Stimulated activated CD4-positive, alpha-beta T cell treated with anti-CD3 and anti-CD28 coated beads, Interleukin-15, amount 100 ng/mL, for 1 hour (primary cell): Measurements from ENCODE around the gene GPHN.

Experiments
- DNase-seq, 2 donors: peaks; one replicate each; pipeline ENCODE4 v3.0.0-alpha.2; 2020; ENCODE audit warnings: low read depth in 1 of 2, low spot score in 1 of 2

The GPHN gene

GRCh38 chr14:66596241-66596985 lies 88.5 kb downstream of the GPHN start:
- DNase-seq, result no peak

GRCh38 chr14:66600416-66600815 lies 92.5 kb downstream of the GPHN start:
- DNase-seq, result no peak

GRCh38 chr14:66601932-66602578 lies 94.1 kb downstream of the GPHN start:
- no peak for DNase-seq

DNA sequence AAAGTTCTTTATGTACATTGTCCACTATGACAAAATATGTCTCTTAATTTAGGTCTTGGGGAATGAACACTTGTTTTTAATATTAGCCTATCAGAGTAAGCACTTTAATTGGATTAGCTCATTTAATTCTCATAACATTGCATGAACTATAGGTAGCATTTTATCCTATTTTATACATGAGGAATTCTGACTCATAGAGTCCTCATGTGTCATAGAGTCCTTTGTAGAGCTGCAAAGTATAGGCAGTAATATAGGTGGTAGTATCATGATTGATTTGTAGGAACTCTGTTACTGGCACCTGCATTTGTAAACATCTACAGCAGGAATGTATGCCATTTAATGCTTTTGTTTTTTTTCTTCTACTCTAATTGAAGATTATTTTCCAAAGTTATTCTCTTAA lies 96.0 kb downstream of the GPHN start:
- no peak for DNase-seq

GRCh38 chr14:66606826-66607225 lies 98.9 kb downstream of the GPHN start:
- DNase-seq, result no peak

- DNase-seq, result no peak
These were observed 102.2 kb downstream of the GPHN start for GRCh38 chr14:66610154-66610563.

DNA sequence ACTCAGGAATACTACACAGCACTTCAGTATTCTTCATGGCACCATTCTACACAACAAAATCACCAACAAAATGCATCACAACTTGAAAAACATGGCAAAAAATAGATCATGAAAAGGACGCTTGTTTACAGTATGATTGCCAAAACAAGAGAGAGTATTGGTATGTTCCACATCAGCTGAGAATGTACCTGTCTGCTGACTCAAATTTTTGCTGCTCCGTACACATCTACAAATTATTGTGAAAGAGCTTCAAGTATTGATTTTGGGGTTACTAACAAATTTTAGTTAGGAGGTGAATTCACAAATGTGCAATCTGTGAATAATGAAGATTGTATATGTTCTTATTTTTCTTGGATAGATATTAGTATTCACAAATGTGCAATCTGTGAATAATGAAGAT lies 105.4 kb downstream of the GPHN start:
- DNase-seq, result no peak

- DNase-seq, result no peak
These were observed 112.0 kb downstream of the GPHN start for GRCh38 chr14:66619952-66620351.

- DNase-seq, result no peak
These were observed 115.9 kb downstream of the GPHN start for GRCh38 chr14:66623838-66624237.

DNA sequence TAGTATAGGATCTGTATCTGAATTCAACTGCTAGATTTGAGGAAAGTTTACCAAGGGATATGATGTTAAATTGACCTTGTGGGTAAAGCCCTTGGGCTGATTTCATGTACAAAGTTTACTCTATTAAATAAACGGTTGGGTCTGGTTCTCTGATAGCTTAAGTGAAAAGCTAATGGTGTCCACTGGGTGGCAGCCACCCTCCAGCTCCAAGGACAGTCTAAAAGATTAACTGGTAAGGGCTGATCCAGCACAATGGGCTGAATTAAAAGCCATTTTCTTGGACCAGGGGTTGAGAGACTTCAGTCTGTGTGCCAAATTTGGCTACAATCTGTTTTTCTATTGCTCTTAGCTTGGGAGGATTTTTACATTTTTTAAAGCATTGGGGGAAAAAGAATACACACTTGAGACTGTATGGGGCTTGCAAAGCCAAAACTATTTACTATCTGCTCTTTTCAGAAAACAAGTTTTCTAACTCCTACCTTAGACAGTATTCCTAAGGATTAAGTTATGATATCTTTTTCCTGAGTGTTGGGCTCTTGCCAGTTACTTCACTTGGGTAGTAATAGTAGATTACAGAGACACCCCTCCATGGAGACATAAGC lies 116.5 kb downstream of the GPHN start:
- DNase-seq, result peak in 1 of 2 donors; percentile 20

- DNase-seq, result no peak
These were observed 120.7 kb downstream of the GPHN start for GRCh38 chr14:66628636-66629035.

DNA sequence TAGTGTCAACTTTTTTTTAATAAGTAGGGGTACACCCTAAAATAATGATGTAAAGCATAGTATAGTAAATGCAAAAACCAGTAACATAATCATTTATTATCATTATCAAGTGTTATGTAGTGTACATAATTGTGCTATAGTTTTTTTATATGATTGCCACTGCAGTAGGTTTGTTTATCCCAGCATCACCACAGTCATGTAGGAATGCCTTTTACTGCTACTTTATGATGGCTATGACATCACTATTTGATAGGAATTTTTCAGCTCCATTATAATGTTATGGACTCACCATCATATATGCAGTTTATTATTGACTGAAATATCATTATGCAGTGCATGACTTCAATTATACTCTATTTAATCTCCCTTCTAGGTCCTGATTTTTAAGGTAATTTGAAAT lies 121.6 kb downstream of the GPHN start:
- DNase-seq, result no peak

- DNase-seq, result no peak
These were observed 126.9 kb downstream of the GPHN start for GRCh38 chr14:66634876-66635275.

DNA sequence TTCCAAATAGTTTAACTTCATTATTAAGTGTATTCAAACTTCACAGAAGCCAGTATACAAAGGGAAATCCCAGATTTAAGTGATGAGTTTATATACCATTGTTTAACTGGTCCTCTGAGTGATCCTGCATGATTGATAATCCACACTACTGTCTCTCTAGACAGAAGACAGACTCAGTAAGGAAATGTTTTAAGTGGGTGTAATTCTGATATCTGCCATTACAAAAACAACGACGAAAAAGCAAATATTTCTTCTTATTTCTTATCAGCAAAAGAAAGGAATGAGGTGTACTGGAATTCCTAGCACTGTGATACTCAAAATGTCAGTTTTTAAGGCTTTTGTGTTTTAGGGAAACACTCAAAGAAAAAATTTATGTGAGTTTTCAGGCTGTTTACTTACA lies 127.5 kb downstream of the GPHN start:
- no peak for DNase-seq

- no peak for DNase-seq
These were observed 128.3 kb downstream of the GPHN start for GRCh38 chr14:66636240-66636639.

GRCh38 chr14:66638689-66639088 lies 130.7 kb downstream of the GPHN start:
- no peak for DNase-seq

GRCh38 chr14:66641861-66642635 lies 134.1 kb downstream of the GPHN start:
- no peak for DNase-seq

DNA sequence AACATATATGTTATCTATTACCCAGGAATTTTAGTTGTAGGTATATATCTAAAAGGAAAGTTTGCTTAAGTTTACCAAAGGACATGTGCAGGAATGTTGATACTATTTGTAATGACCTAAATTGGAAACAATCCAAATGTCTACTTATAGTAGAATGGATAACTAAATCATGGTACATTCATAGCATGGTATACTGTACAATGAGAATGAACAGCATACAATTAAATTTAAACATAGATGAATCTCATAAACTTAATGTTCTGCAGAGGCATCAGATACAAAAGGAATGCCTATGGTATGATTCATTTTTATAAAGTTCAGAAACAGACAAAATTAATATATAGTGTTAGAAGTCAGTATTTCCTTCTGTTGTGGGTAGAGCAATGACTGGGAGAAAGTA lies 135.4 kb downstream of the GPHN start:
- no peak for DNase-seq

GRCh38 chr14:66645716-66646115 lies 137.8 kb downstream of the GPHN start:
- no peak for DNase-seq

GRCh38 chr14:66649498-66649897 lies 141.6 kb downstream of the GPHN start:
- no peak for DNase-seq

DNA sequence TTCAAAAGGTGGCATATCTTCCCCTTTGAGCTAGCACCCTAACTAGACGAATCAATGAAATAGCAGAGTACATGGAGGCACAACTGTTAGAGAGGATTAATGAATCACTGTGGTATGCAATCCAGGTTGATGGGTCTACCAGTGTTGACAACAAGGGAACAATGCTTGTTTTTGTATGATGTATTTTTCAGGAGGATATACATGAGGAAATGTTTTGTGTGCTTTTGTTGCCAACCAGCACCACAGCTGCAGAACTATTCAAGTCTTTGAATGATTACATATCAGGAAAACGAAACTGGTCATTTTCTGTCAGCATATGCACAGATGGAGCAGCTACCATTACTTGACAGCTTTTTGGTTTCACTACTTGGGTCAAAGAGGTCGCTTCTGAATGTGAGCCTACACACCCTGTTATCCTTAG lies 142.6 kb downstream of the GPHN start:
- no peak for DNase-seq
